SK-MEL-5 (cell line): ENCODE results near the gene SUB1. TPM values are rescaled to one million over a fixed set of nuclear protein-coding genes. Genes with fewer than 3 reads are reported as not detected.
"Not testable (repeated sequence)": the region's sequence is repeated elsewhere in the genome, so short reads cannot be mapped to it uniquely, and the experiment has no call there.

Experiments used
- DNase-seq: peaks from one replicate; pipeline ENCODE4 v3.0.0-alpha.2; 2016; ENCODE audit warnings: low read depth, low spot score
- in situ Hi-C: cut with HindIII; loops from 2 replicates; pipeline ENCODE4 v1.10.0; 2016; ENCODE audit warnings: low sequenced_read_pairs, high pct_unique_total_duplicates, low pct_unique_long_range_greater_than_20kb
- total RNA-seq: library from RNA; depleted of rRNA; stranded (reverse); fragments of >200 nt; shearing (Covaris generic); gene quantifications from 2 replicates; pipeline ENCODE4 v1.2.3, GENCODE V29; 2014

The SUB1 gene
- total RNA-seq, 1 experiment from 2014 or later = 514 TPM

DNA sequence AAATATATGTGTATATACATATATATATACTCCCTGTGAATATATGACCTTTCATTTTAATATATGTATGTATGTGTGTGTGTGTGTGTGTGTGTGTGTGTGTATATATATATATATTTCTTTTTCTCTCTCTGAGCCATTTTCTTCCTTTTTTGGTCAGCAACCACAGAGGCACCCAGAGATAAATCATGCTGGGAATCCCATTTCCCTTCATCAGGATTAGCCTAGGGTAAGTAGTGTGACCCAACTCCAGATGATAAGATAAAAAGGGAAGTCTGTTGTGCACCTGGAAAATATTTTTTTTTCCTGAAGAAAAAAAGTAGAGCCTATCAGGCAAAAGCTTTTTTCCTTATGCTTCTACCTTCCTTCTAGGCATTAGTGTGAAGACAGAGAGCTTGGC, 25.4 kb upstream of the SUB1 start:
- in situ Hi-C loops = no loop called here
- no peak for DNase-seq

DNA sequence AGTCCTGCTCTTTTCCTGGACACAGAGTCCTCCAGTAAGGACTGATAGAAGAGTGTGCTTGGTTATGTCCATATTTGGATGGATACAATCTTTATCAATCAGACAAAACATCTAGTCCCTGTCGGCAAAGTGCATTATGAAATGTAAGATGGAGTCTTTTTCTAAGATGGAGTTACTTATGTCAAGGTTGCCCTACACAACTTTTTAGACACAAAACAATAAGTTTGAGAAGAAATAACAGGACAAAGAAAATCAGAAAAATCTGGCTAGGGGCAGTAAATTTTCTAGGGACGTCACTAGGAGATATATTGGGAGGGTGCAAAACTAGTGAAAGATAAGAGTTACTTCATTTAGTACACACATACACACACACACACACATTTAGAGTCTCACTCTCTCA, 23.3 kb upstream of the SUB1 start:
- in situ Hi-C loops = no loop called here

DNA sequence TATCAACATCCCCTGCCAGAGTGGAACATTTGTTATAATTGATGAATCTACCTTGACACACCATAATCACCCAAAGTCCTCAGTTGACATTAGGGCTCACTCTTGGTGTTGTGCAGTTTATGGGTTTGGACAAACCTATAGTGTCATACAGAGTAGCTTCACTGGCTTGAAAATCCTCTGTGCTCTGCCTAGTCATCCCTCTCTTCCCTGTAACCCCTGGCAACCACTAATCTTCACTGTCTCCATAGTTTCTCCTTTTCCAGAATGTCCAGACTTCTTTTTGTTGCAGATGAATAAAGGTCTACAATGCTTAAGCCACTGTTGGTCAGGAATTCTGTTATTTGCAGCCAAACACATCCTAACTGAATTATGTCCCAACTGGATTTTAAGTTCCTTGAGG, 22.5 kb upstream of the SUB1 start:
- in situ Hi-C loops = no loop called here
- DNase-seq = no peak

More for the DNA sequence above, 23.3 kb upstream of the SUB1 start:
- DNase-seq = no peak

DNA sequence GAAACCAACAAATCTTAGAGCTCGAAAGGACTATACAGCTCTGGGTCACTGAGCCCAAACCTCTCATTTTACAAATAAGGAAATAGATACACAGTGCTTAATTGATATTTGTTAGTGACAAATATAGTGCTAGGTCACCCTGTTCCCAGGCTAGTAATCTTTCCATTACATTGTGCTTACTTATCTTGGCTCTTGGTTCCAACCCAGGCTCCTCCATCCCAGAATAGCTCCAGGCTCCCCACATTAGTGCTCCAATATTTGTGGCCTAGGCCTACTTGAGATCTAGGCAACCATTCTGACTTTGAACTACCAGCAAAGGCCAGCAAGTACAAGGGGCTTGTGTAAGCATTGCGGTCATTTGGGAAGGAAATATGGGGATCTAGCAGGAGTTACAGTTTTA, 21.7 kb upstream of the SUB1 start:
- no peak for DNase-seq
- in situ Hi-C loops = no loop called here

DNA sequence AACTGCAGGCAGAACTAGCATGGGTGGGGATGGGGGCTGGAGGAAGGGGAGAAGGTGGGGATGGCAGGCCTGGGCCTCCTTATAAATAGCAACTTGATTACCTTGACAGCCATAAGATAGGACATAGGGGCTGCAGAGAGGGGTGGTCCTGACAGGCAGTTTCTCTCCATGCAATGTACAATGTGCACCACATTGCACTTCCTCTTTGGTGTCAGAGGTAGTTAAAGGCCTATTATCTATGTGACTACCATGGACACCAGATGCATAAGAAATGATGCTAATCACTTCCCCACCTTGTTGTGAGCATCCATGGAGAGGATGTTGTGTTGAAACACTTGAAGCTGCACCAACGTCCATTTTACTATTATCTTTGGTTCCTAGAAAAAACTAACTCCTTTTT, 20.2 kb upstream of the SUB1 start:
- in situ Hi-C loops = no loop called here
- no peak for DNase-seq

DNA sequence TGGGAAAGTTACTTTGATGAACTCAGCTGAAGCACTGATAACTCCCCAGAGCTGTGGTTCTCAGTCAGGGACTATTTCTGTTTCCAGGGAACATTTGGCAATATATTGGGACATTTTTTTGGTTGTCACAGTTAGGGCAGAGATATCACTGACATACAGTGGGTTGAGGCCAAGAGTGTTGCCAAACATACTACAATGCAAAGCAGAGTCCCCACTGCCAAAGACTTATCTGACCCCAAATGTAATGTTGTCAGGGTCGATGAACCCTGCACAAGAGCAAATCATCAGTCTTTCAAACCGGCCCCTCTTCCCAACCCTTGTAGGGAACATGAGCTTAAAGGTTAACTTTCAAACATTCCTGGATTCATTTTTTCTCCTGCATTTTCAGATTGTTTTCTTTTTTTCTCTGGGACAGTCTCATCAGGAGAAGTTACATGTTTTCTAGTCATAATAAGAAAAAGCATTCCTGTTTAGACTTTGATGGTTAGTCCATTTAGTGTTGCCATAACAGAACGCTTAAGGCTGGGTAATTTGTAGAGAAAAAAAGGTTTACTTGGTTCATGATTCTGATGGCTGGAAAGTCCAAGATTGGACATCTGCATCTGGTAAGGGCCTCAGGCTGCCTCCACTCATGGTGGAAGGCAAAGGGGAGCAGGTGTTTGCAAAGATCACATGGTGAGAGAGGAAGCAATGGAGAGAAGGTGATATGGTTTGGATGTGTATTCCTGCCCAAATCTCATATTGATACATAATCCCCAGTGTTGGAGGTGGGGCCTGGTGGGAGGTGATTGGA, 18.8 kb upstream of the SUB1 start:
- in situ Hi-C loops = no loop called here
- DNase-seq = no peak

DNA sequence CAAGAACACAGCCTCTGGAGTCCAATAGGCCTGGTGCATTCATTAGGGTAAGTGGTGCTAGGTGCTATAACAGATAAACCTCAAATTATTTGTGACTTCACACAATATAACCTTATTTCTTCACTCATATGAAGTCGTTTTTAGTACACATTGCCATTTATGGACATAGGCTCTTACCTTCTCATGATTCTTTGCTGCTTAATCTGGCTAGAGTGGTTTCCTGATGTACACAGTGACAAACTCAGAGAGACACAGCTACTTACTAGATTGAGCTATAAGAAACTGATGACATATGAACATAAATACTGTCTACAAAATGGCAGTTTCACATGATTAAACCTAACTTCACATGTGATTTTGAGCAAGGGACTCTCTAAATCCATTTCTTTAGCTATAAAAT, 14.2 kb upstream of the SUB1 start:
- in situ Hi-C loops = no loop called here
- DNase-seq = no peak

DNA sequence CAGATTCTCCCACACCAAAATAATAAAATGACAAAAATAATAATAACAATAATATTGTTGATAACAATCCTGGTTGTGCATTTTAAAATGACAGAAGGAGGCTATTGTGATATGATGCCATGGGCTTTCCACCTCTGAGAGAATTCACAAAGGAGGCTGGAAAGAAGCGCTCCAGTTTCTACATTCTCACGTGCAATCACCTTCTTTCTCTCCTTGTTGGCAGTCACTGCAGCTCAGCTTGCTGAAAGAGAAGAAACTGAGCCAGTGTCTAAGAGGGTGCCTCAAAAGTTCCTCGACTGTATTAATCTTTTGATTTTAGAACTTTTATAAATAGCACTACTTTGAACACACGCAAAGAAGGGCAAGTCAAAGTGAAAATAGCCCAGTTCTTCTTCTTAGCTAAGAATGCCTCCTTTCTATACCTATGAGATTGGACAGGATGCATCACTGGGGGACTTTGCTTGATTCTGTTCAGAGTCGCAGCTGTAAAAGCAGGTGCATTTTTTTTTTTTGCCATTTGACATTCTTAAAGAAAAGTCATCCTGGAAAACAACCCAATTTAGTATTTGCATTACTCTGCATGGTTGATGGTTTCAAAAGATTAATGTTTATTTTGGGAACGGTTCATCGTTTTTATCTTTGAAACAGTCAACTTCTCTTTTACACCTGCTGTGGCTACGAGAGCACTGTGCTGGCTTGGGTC, 12.4 kb upstream of the SUB1 start:
- in situ Hi-C loops = no loop called here

DNA sequence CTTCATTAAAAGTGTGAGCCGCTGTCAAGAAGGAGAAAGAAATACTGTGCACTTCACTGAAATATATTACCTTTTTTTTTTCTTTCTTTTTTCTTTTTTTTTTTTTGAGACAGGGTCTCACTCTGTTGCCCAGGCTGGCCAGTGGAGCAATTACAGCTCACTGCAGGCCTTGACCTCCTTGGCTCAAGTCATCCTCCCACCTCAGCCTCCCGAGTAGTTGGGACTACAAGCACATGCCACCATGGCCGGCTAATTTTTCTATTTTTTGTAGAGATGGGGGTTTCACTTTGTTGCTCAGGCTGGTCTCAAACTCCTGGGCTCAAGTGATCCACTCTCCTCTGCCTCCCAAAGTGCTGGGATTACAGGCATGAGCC, 11.9 kb upstream of the SUB1 start:
- DNase-seq, in situ Hi-C loops: not testable (repeated sequence)

More for the DNA sequence above, 12.4 kb upstream of the SUB1 start:
- no peak for DNase-seq

DNA sequence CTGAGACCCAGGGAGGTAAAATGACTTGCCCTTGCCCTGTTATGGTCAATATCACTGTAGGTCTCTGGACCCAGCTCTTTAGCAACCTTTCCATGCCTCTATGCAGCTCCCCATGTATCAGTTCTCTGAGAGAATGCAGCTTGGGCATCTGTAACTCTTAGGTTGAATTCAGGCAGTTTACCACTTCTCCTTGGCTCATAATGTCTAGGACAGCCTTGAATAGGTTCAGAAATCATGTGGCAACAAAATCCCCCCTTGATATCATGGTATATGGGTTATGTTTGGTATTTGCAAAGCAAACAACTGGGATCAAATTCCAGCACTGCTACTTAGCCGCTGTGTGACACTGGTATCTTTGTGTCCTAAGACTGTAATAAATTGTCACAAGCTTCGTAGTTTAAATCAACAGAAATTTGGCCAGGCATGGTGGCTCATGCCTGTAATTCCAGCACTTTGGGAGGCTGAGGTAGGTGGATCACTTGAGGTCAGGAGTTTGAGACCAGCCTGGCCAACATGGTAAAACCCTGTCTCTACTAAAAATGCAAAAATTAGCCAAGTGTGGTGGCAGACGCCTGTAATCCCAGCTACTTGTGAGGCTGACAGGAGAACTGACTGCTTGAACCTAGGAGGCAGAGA, 10.7 kb upstream of the SUB1 start:
- peak; percentile 35 for DNase-seq
- in situ Hi-C loops = no loop called here

DNA sequence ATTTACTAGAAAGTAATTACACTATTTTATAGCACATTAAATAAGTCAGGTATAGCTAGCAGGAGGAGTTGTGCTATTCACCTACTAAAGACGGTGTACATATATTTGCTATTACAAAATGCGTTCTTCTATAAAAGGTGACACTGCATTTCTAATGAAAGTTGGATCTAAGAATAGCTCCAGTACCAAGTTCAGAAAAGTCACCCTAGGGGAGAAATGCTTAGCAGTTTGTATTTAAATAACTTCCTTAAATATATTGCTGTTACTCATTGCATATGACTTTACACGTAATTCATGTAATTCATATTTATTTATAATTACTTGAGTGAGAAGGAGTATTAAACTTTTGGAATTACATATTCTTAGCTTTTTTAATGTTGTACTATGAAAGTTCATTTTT, 7.0 kb upstream of the SUB1 start:
- in situ Hi-C loops = no loop called here
- no peak for DNase-seq

DNA sequence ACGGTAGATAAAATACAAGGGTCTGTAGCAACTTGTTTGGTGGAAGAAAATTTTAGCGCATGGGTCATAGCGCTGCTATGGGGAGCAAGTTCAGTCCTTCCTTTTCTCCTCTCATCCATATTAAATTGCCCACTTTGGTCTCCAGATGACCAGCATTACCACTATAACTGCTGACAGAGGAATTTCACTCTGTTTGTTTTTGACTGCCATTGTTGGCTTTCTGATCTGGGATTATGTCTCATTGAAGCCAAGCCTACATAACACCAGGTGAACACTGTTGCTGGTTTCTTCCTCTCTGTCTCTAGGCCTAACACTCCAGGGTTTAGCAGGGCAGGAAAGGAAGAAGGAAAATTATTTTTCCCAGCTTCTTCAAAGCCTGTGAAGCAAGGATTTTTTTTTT, 6.6 kb upstream of the SUB1 start:
- no peak for DNase-seq
- in situ Hi-C loops = no loop called here

DNA sequence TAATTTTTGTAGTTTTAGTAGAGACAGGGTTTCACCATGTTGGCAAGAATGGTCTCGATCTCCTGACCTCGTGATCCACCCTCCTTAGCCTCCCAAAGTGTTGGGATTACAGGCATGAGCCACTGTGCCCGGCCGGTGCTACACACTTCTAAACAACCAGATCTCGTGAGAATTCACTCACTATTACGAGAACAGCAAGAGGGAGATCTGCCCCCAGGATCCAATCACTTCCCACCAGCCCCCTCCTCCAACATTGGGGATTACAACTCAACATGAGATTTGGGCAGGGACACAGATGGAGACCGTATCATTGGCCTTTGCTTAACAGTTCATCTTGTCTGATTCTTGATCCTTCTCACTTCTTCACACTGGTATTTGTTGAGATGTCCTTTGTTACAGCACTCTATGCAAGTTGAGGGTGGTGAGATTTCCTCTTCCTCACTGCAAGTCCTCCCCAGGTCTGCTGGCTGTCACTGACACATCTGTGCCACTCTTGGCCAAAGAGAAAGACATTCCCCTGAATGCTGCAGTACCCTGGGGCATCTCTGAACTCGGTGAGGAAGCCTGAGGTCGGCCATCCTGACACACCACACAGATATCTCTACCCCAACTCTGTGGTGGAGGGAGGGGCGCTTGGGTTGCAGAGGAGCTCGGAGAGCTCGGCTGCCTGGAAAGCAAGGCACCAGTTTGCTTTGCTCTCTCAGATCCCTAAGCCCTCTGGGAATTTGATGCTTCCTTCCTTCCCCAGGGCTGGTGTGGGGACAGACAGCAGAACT, 4.2 kb upstream of the SUB1 start:
- in situ Hi-C loops = no loop called here
- DNase-seq = no peak

DNA sequence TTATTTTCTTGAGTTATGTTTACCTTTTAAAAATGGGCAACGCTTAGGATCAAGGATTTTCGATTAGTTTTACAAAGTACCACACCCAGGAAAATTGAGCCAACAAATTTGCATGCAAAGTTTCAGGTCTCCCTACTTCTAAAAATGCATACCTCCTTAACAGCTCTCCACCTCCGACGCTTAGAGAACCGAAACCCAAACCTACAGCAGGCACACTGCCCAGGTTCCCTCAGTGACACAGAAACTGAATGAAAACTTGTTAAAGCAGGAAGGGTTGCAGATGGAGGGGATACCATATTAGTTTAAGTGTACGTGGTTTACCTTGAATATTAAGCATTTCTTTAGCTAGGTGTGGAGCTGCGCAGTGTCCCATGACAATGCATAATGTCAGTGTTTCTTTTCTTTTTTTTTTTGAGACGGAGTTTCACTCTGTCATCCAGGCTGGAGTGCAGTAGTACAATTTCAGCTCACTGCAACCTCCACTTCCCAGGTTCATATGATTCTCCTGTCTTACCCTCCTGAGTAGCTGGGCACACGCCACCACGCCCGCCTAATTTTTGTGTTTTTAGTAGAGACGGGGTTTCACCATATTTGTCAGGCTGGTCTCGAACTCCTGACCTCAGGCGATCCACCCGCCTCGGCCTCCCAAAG, 1.6 kb upstream of the SUB1 start:
- no peak for DNase-seq
- in situ Hi-C loops = no loop called here

DNA sequence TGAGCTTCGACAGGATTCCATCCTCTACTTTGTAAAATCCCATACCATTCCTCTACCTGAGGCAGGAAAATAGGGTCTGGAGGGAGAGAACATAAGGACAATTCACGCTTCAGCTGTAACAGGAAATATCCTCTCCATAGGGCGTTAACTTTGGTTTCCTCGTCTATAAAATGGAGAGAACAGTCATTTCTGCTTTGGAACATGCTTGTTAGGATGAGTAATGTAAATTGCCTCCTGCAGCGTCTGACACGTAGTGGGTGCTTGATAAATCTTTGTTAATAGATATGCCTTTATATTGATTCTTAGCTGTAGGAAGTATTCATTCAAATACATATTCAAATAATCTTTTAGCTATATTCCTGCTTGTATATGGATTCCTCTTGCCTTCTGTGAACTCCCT, 711 bp upstream of the SUB1 start:
- in situ Hi-C loops = no loop called here
- DNase-seq = no peak

DNA sequence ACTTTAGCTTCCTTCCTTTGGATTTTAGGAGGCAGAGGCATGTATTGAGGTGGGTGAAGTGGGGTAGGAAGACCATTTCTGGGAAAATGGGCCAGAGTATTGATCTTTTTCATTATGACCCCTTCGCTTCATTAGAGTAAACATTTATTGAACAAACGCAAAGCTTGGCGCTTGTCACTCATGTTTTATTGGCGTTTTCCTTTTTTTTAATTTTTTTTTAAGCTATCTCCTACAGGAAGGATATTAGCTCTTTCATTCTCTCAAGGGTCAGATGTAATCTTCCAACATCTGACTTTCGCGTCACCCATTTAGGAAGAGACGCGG, 273 bp upstream of the SUB1 start:
- DNase-seq = no peak
- in situ Hi-C loops = no loop called here

DNA sequence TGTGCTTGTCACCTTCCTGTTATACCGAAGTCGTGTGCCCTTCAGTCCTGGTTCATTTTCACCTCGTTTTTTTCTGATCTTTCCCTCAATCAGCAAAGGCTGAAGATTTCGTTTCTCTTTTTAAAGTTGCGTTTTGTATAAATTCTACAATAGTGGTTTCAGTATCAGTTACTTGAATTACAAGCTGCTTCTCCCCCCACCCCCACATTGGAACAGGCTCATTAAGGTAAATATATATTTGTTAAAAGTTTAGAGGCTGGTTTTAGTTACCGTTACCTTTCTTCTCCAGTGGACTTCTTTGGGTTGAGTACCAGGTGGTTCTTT, 881 bp downstream of the SUB1 start:
- no peak for DNase-seq
- in situ Hi-C loops = no loop called here

DNA sequence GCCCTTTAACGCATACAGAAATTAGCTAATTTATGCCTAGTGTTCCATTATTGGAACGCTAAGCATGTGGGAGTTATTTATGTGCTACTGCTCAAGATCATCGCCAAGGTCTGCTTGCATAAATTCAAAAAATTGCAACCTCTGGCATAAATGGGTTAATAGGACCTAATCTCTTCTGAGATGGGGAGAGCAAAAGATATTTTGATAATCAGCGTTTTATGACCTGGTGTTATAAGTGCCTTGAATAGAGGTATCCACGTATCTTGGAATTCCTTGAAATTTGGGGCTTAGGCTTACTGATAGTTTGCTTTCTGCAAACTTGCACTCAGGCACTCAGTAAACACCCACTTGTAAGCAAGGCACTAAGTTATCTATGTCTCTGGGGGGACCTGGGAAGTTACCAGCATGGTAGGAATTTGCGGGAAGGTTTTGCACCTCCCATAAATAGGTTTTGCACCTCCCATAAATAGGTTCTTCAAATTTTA, 1.8 kb downstream of the SUB1 start:
- in situ Hi-C loops = no loop called here
- DNase-seq = no peak
